ENCODE data around the gene NXN. TPM values are rescaled to one million over a fixed set of nuclear protein-coding genes. Genes with fewer than 3 reads are reported as not detected.

Gene NXN
- total RNA-seq, 4 donors from 2014 or later, result 2.1 to 14.0 (median 8.6) TPM

GRCh38 chr17:920190-920589, 59.4 kb downstream of the NXN start:
- peaks cover 0 to 4% (median 0%) of the 10 kb centered on the region in 4 donors for H3K4me1 ChIP-seq
- no peaks in the 10 kb centered on the region for H3K27me3 ChIP-seq
- no peaks in the 10 kb centered on the region for H3K36me3 ChIP-seq
- DNase-seq, result no peak
- H3K27ac ChIP-seq, result no peak overlapping the region
- H3K4me3 ChIP-seq, result no peak overlapping the region
- no peaks in the 10 kb centered on the region for H3K9me3 ChIP-seq
- TF ChIP-seq POLR2A (IDR thresholded peaks at IDR 0.05), result no peak
- no peak for TF ChIP-seq CTCF (IDR thresholded peaks at IDR 0.05)

- TF ChIP-seq POLR2A (IDR thresholded peaks at IDR 0.05) (no peak), CTCF (IDR thresholded peaks at IDR 0.05) (no peak)
- H3K4me1 ChIP-seq, result peaks cover 0 to 4% (median 0%) of the 10 kb centered on the region in 4 donors
- no peaks in the 10 kb centered on the region for H3K27me3 ChIP-seq
- no peak for DNase-seq
- peak overlapping the region in 2 of 4 donors; percentile 22 to 43 for H3K27ac ChIP-seq
- H3K36me3 ChIP-seq, result no peaks in the 10 kb centered on the region
- H3K4me3 ChIP-seq, result no peak overlapping the region
- no peaks in the 10 kb centered on the region for H3K9me3 ChIP-seq
Measured at GRCh38 chr17:917941-918740, 61.4 kb downstream of the NXN start.

GRCh38 chr17:917391-917811, 62.2 kb downstream of the NXN start:
- no peaks in the 10 kb centered on the region for H3K27me3 ChIP-seq
- H3K9me3 ChIP-seq, result no peaks in the 10 kb centered on the region
- H3K27ac ChIP-seq, result peak overlapping the region in 2 of 4 donors; percentile 22 to 43
- H3K4me1 ChIP-seq, result peaks cover 0 to 4% (median 0%) of the 10 kb centered on the region in 4 donors
- TF ChIP-seq POLR2A (IDR thresholded peaks at IDR 0.05), result no peak
- no peak for DNase-seq
- no peaks in the 10 kb centered on the region for H3K36me3 ChIP-seq
- H3K4me3 ChIP-seq, result no peak overlapping the region

- Histone ChIP-seq H3K4me3 (no peak overlapping the region), H3K27me3 (no peaks in the 10 kb centered on the region), H3K9me3 (no peaks in the 10 kb centered on the region), H3K4me1 (peaks cover 0 to 4% (median 0%) of the 10 kb centered on the region in 4 donors), H3K36me3 (no peaks in the 10 kb centered on the region), H3K27ac (peak overlapping the region in 1 of 4 donors; percentile 59)
- no peak for TF ChIP-seq POLR2A (IDR thresholded peaks at IDR 0.05)
- TF ChIP-seq CTCF (IDR thresholded peaks at IDR 0.05), result peak in 1 of 6 experiments; percentile 1
- DNase-seq, result no peak
Measured at GRCh38 chr17:916315-916714, 63.3 kb downstream of the NXN start.

GRCh38 chr17:915538-916201, 63.9 kb downstream of the NXN start:
- no peak for DNase-seq
- no peaks in the 10 kb centered on the region for H3K9me3 ChIP-seq
- H3K36me3 ChIP-seq, result no peaks in the 10 kb centered on the region
- TF ChIP-seq CTCF (IDR thresholded peaks at IDR 0.05) (no peak), POLR2A (IDR thresholded peaks at IDR 0.05) (no peak)
- peaks cover 0 to 4% (median 0%) of the 10 kb centered on the region in 4 donors for H3K4me1 ChIP-seq
- no peak overlapping the region for H3K4me3 ChIP-seq
- no peaks in the 10 kb centered on the region for H3K27me3 ChIP-seq
- peak overlapping the region in 2 of 4 donors; percentile 44 to 59 for H3K27ac ChIP-seq

- Histone ChIP-seq H3K4me3 (no peak overlapping the region), H3K36me3 (no peaks in the 10 kb centered on the region), H3K27ac (no peak overlapping the region), H3K27me3 (no peaks in the 10 kb centered on the region), H3K4me1 (peaks cover 0 to 4% (median 0%) of the 10 kb centered on the region in 4 donors), H3K9me3 (no peaks in the 10 kb centered on the region)
- TF ChIP-seq CTCF (IDR thresholded peaks at IDR 0.05), result no peak
- TF ChIP-seq POLR2A (IDR thresholded peaks at IDR 0.05), result no peak
- no peak for DNase-seq
Measured at GRCh38 chr17:914561-914960, 65.0 kb downstream of the NXN start.

All from Peyer's patch (tissue), 4 donors.